Measurements from ENCODE around the gene GYG2.

GRCh38 chrX:2811271-2811670 lies 17.5 kb upstream of the GYG2 start:
- TF ChIP-seq TAF1 (CRISPR knock-in tag; IDR thresholded peaks at IDR 0.05) (no peak), ZNF180 (CRISPR knock-in tag; IDR thresholded peaks at IDR 0.05; ENCODE audit: borderline replicate concordance, low read depth) (no peak), BHLHE40 (IDR thresholded peaks at IDR 0.05; ENCODE audit: low read length) (no peak), ZNF775 (CRISPR knock-in tag; IDR thresholded peaks at IDR 0.05; ENCODE audit: borderline replicate concordance) (no peak), SP4 (CRISPR knock-in tag; IDR thresholded peaks at IDR 0.05) (no peak), CREB3 (CRISPR knock-in tag; IDR thresholded peaks at IDR 0.05) (no peak), POLR2AphosphoS5 (IDR thresholded peaks at IDR 0.05; ENCODE audit: low read depth, low read length) (no peak), SIN3A (IDR thresholded peaks at IDR 0.05; ENCODE audit: borderline replicate concordance, low read depth, low read length) (no peak), GABPA (IDR thresholded peaks at IDR 0.05; ENCODE audit: low read depth, low read length) (no peak), GABPA (CRISPR knock-in tag; IDR thresholded peaks at IDR 0.05; ENCODE audit: low read depth) (no peak), KLF9 (CRISPR knock-in tag; IDR thresholded peaks at IDR 0.05; ENCODE audit: low read depth) (no peak)
